ENCODE data around the gene CHST14. TPM values are rescaled to one million over a fixed set of nuclear protein-coding genes. Genes with fewer than 3 reads are reported as not detected.

Gene CHST14
- polyA plus RNA-seq, 1 of the 3 experiments (the other 2 are of a cell fraction): 43.2 TPM

DNA sequence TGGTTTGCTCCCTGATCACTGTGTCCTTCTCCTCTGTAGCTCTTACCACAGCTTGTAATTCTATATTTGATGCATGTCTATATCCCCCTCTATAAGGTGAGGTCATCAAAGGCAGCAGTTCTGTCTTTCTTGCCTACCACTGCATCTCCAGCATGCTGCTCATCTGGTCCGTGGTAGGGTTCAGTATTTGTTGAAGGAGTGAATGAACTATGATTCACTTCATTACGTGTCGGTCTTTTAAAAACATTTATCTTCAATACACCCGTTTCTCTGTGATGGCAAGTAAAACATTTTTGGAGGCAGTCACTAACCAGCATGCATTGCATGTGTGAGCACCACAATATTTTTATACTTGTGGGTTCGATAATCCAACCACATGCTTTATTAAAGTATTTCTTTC lies 27.6 kb downstream of the CHST14 start:
- H3K9me2 ChIP-seq: no peaks in the 10 kb centered on the region
- POLR2A ChIA-PET: no interaction called here
- DNase-seq: no peak

DNA sequence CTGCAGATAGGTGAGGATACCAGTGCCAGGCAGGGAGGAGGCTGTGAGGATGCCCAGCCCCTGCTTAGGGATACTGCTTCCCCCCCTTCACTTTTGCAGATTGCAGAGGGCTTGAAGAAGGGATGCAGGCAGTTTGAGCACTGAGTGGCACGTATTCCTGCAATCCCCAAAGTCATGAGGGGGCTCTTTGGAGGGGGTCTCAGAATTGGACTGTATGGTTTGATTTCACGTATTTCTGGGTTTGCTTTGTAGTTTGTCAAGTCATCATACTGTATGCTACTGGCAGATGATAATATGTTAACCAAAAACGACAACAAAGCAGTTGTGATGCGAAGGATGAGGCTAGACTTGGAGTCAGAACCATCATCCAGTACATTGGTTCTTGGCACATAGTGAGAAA lies 28.1 kb downstream of the CHST14 start:
- no peak for TF ChIP-seq TAF1 (IDR thresholded peaks at IDR 0.05; ENCODE audit: borderline replicate concordance, low read depth, low read length)
- TF ChIP-seq NFIC (IDR thresholded peaks at IDR 0.05; ENCODE audit: borderline replicate concordance): no peak
- TF ChIP-seq, protein P1, sequence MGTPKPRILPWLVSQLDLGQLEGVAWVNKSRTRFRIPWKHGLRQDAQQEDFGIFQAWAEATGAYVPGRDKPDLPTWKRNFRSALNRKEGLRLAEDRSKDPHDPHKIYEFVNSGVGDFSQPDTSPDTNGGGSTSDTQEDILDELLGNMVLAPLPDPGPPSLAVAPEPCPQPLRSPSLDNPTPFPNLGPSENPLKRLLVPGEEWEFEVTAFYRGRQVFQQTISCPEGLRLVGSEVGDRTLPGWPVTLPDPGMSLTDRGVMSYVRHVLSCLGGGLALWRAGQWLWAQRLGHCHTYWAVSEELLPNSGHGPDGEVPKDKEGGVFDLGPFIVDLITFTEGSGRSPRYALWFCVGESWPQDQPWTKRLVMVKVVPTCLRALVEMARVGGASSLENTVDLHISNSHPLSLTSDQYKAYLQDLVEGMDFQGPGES (IDR thresholded peaks at IDR 0.05; ENCODE audit: low read depth, low read length): no peak
- no peak for TF ChIP-seq RAD21 (IDR thresholded peaks at IDR 0.05; ENCODE audit: low read length)
- no peak for TF ChIP-seq NRF1 (IDR thresholded peaks at IDR 0.05; ENCODE audit: low read depth, low read length)
- no peak for TF ChIP-seq FOSL2 (IDR thresholded peaks at IDR 0.05; ENCODE audit: borderline replicate concordance, low read depth)
- no peak for TF ChIP-seq SMC3 (IDR thresholded peaks at IDR 0.05; ENCODE audit: low read depth, low read length)
- no peak for TF ChIP-seq GATA2 (CRISPR knock-in tag; IDR thresholded peaks at IDR 0.05)
- TF ChIP-seq, protein P2, sequence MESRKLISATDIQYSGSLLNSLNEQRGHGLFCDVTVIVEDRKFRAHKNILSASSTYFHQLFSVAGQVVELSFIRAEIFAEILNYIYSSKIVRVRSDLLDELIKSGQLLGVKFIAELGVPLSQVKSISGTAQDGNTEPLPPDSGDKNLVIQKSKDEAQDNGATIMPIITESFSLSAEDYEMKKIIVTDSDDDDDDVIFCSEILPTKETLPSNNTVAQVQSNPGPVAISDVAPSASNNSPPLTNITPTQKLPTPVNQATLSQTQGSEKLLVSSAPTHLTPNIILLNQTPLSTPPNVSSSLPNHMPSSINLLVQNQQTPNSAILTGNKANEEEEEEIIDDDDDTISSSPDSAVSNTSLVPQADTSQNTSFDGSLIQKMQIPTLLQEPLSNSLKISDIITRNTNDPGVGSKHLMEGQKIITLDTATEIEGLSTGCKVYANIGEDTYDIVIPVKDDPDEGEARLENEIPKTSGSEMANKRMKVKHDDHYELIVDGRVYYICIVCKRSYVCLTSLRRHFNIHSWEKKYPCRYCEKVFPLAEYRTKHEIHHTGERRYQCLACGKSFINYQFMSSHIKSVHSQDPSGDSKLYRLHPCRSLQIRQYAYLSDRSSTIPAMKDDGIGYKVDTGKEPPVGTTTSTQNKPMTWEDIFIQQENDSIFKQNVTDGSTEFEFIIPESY (IDR thresholded peaks at IDR 0.05; ENCODE audit: borderline replicate concordance, low read depth): no peak
- TF ChIP-seq, protein P3, sequence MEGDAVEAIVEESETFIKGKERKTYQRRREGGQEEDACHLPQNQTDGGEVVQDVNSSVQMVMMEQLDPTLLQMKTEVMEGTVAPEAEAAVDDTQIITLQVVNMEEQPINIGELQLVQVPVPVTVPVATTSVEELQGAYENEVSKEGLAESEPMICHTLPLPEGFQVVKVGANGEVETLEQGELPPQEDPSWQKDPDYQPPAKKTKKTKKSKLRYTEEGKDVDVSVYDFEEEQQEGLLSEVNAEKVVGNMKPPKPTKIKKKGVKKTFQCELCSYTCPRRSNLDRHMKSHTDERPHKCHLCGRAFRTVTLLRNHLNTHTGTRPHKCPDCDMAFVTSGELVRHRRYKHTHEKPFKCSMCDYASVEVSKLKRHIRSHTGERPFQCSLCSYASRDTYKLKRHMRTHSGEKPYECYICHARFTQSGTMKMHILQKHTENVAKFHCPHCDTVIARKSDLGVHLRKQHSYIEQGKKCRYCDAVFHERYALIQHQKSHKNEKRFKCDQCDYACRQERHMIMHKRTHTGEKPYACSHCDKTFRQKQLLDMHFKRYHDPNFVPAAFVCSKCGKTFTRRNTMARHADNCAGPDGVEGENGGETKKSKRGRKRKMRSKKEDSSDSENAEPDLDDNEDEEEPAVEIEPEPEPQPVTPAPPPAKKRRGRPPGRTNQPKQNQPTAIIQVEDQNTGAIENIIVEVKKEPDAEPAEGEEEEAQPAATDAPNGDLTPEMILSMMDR (IDR thresholded peaks at IDR 0.05): no peak
- TF ChIP-seq MXI1 (IDR thresholded peaks at IDR 0.05; ENCODE audit: low read depth, low read length): no peak
- TF ChIP-seq ELF1 (IDR thresholded peaks at IDR 0.05): no peak
- no peak for TF ChIP-seq POLR2AphosphoS5 (IDR thresholded peaks at IDR 0.05; ENCODE audit: low read depth, low read length)
- Histone ChIP-seq H4K20me1 (ENCODE audit: insufficient read depth) (no peaks in the 10 kb centered on the region), H3K4me2 (no peak overlapping the region), H3K27me3 (ENCODE audit: insufficient read depth) (no peaks in the 10 kb centered on the region), H3K27ac (ENCODE audit: low read depth in 2 of 2, low read length in 1 of 2) (no peak overlapping the region), H3K79me2 (ENCODE audit: insufficient read depth) (no peaks in the 10 kb centered on the region), H3K9me2 (no peaks in the 10 kb centered on the region), H3K4me1 (ENCODE audit: control insufficient read depth in 1 of 2, insufficient read depth in 2 of 2, low read depth in 1 of 2, low read length in 1 of 2) (peaks cover 0 to 13% of the 10 kb centered on the region in 2 experiments; a peak in 2 of 4 replicates), H3F3A (replicated peaks; ENCODE audit: insufficient read depth) (peaks cover 18% of the 10 kb centered on the region), H2AFZ (ENCODE audit: low read depth) (no peak overlapping the region), H3K9me3 (no peaks in the 10 kb centered on the region), H3K4me3 (ENCODE audit: low read depth in 2 of 2, low read length in 1 of 2) (no peak overlapping the region), H3K9ac (no peak overlapping the region), H3K36me3 (replicated peaks in 1 of 2; ENCODE audit: control insufficient read depth in 1 of 2, insufficient read depth in 2 of 2, low read length in 1 of 2) (no peaks in the 10 kb centered on the region)
- WGBS (ENCODE audit: low lambda C conversion rate): 79% methylated on average over 4 of the region's 4 CpGs
- ChIA-PET CTCF (interaction anchor here (0.6 to 0.8 kb wide), 2 partner anchors 15 to 40 kb away, joined by 3 read pairs; no protein-coding TSS in a partner anchor), POLR2A (no interaction called here)
- DNase-seq: no peak

More for the DNA sequence above, 27.6 kb downstream of the CHST14 start:
- TF ChIP-seq, protein P4, sequence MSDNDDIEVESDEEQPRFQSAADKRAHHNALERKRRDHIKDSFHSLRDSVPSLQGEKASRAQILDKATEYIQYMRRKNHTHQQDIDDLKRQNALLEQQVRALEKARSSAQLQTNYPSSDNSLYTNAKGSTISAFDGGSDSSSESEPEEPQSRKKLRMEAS (IDR thresholded peaks at IDR 0.05; ENCODE audit: low read depth): no peak
- Histone ChIP-seq H2AFZ (ENCODE audit: low read depth) (no peak overlapping the region), H3K27me3 (ENCODE audit: insufficient read depth) (no peaks in the 10 kb centered on the region), H3K36me3 (replicated peaks in 1 of 2; ENCODE audit: control insufficient read depth in 1 of 2, insufficient read depth in 2 of 2, low read length in 1 of 2) (no peaks in the 10 kb centered on the region), H4K20me1 (ENCODE audit: insufficient read depth) (no peaks in the 10 kb centered on the region), H3F3A (replicated peaks; ENCODE audit: insufficient read depth) (peaks cover 18% of the 10 kb centered on the region), H3K9me3 (no peaks in the 10 kb centered on the region), H3K4me2 (no peak overlapping the region), H3K4me3 (ENCODE audit: low read depth in 2 of 2, low read length in 1 of 2) (no peak overlapping the region), H3K4me1 (ENCODE audit: control insufficient read depth in 1 of 2, insufficient read depth in 2 of 2, low read depth in 1 of 2, low read length in 1 of 2) (peaks cover 0 to 13% of the 10 kb centered on the region in 2 experiments; a peak in 2 of 4 replicates), H3K27ac (ENCODE audit: low read depth in 2 of 2, low read length in 1 of 2) (no peak overlapping the region), H3K79me2 (ENCODE audit: insufficient read depth) (no peaks in the 10 kb centered on the region), H3K9ac (no peak overlapping the region)
- CTCF ChIA-PET: interaction anchor here (0.6 to 2.0 kb wide), 3 partner anchors 8 to 40 kb away, joined by 3 to 8 read pairs (median 3); no protein-coding TSS in a partner anchor
- WGBS (ENCODE audit: low lambda C conversion rate): 74% methylated on average over 5 of the region's 5 CpGs

Data from SK-N-SH (cell line).